ENCODE measurements around the gene STK39. TPM values are rescaled to one million over a fixed set of nuclear protein-coding genes. Genes with fewer than 3 reads are reported as not detected.

Gene STK39
- total and polyA plus RNA-seq, 9 of the 15 experiments (the other 6 are each of a cell fraction or from before 2014, with no cell fraction given), result 0.19 to 0.76 (median 0.51) TPM

GRCh38 chr2:168138374-168138773, 109.0 kb downstream of the STK39 start:
- in situ Hi-C loops (cut with MboI) (no loop called here), intact Hi-C loops (cut with micrococcal nuclease) (loop anchor here (5.0 kb wide), 1 partner anchor 199 kb away; no protein-coding TSS in a partner anchor)
- Histone ChIP-seq H3K4me2 (ENCODE audit: insufficient read depth, low read length) (no peak overlapping the region), H3K9ac (ENCODE audit: insufficient read depth in 1 of 2, low read depth in 2 of 2, low read length in 2 of 2) (no peak overlapping the region), H3K27me3 (ENCODE audit: control insufficient read depth in 2 of 2, insufficient read depth in 2 of 2, low read length in 2 of 2) (peaks cover 0 to 6% of the 10 kb centered on the region in 2 experiments; a peak in 2 of 5 replicates), H3K9me1 (ENCODE audit: control insufficient read depth, insufficient read depth, low read length) (no peaks in the 10 kb centered on the region), H3K36me3 (ENCODE audit: control insufficient read depth, insufficient read depth, low read length) (no peaks in the 10 kb centered on the region), H2AFZ (ENCODE audit: low read depth, low read length) (no peak overlapping the region), H4K20me1 (replicated peaks; ENCODE audit: control insufficient read depth, insufficient read depth, low read length) (no peaks in the 10 kb centered on the region), H3K9me3 (replicated peaks; ENCODE audit: control insufficient read depth, insufficient read depth, low read depth, low read length) (no peaks in the 10 kb centered on the region), H3K4me1 (replicated peaks in 1 of 2; ENCODE audit: control insufficient read depth in 2 of 2, insufficient read depth in 2 of 2, low read length in 2 of 2) (no peaks in the 10 kb centered on the region), H3K4me3 (no peak overlapping the region), H3K79me2 (ENCODE audit: control insufficient read depth, insufficient read depth, low read length) (no peaks in the 10 kb centered on the region), H3K27ac (ENCODE audit: extremely low read depth, low read depth, low read length) (no peak overlapping the region)
- ChIA-PET CTCF (ENCODE audit: low intra/inter-chr PET ratio) (no interaction called here), POLR2A (interaction anchor here (0.6 kb wide), 1 partner anchor 1603 kb away, joined by 3 read pairs; no protein-coding TSS in a partner anchor)
- DNase-seq (ENCODE audit: extremely low read depth in 1 of 4, low spot score in 3 of 4) (no peak), FAIRE-seq (no peak), ATAC-seq (no peak)
- no TSS peak for BruUV-seq (replicated peaks)
- TF ChIP-seq NFXL1 (CRISPR knock-in tag; IDR thresholded peaks at IDR 0.05) (no peak), SMARCE1 (IDR thresholded peaks at IDR 0.05) (no peak), MBD2 (IDR thresholded peaks at IDR 0.05; ENCODE audit: borderline replicate concordance, low read depth) (no peak), ZNF347 (CRISPR knock-in tag; IDR thresholded peaks at IDR 0.05; ENCODE audit: low read depth) (no peak), FOXO4 (CRISPR knock-in tag; IDR thresholded peaks at IDR 0.05) (no peak), PHF21A (IDR thresholded peaks at IDR 0.05; ENCODE audit: borderline replicate concordance, low read depth) (no peak), ZNF551 (CRISPR knock-in tag; IDR thresholded peaks at IDR 0.05) (no peak), ZNF589 (CRISPR knock-in tag; IDR thresholded peaks at IDR 0.05; ENCODE audit: low read depth) (no peak), ZKSCAN3 (CRISPR knock-in tag; IDR thresholded peaks at IDR 0.05) (no peak)
- TF ChIP-seq, protein P1, sequence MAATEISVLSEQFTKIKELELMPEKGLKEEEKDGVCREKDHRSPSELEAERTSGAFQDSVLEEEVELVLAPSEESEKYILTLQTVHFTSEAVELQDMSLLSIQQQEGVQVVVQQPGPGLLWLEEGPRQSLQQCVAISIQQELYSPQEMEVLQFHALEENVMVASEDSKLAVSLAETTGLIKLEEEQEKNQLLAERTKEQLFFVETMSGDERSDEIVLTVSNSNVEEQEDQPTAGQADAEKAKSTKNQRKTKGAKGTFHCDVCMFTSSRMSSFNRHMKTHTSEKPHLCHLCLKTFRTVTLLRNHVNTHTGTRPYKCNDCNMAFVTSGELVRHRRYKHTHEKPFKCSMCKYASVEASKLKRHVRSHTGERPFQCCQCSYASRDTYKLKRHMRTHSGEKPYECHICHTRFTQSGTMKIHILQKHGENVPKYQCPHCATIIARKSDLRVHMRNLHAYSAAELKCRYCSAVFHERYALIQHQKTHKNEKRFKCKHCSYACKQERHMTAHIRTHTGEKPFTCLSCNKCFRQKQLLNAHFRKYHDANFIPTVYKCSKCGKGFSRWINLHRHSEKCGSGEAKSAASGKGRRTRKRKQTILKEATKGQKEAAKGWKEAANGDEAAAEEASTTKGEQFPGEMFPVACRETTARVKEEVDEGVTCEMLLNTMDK (IDR thresholded peaks at IDR 0.05; ENCODE audit: borderline replicate concordance, insufficient read depth, low read depth, low read length, poor library complexity, severe bottlenecking), result no peak
- TF ChIP-seq, protein P2, sequence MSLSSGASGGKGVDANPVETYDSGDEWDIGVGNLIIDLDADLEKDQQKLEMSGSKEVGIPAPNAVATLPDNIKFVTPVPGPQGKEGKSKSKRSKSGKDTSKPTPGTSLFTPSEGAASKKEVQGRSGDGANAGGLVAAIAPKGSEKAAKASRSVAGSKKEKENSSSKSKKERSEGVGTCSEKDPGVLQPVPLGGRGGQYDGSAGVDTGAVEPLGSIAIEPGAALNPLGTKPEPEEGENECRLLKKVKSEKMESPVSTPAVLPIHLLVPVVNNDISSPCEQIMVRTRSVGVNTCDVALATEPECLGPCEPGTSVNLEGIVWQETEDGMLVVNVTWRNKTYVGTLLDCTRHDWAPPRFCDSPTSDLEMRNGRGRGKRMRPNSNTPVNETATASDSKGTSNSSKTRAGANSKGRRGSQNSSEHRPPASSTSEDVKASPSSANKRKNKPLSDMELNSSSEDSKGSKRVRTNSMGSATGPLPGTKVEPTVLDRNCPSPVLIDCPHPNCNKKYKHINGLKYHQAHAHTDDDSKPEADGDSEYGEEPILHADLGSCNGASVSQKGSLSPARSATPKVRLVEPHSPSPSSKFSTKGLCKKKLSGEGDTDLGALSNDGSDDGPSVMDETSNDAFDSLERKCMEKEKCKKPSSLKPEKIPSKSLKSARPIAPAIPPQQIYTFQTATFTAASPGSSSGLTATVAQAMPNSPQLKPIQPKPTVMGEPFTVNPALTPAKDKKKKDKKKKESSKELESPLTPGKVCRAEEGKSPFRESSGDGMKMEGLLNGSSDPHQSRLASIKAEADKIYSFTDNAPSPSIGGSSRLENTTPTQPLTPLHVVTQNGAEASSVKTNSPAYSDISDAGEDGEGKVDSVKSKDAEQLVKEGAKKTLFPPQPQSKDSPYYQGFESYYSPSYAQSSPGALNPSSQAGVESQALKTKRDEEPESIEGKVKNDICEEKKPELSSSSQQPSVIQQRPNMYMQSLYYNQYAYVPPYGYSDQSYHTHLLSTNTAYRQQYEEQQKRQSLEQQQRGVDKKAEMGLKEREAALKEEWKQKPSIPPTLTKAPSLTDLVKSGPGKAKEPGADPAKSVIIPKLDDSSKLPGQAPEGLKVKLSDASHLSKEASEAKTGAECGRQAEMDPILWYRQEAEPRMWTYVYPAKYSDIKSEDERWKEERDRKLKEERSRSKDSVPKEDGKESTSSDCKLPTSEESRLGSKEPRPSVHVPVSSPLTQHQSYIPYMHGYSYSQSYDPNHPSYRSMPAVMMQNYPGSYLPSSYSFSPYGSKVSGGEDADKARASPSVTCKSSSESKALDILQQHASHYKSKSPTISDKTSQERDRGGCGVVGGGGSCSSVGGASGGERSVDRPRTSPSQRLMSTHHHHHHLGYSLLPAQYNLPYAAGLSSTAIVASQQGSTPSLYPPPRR (CRISPR knock-in tag; IDR thresholded peaks at IDR 0.05; ENCODE audit: borderline replicate concordance), result no peak
- WGBS (ENCODE audit: insufficient coverage, low coverage, missing lambda C conversion rate), result 0% methylated on average over 5 of the region's 5 CpGs

Data from K562 (cell line).